Neural progenitor cell (in vitro differentiated cells): ENCODE results near the gene LYRM7.

Experiments used
- CTCF ChIP-seq: fragments of 200-600 bp; sonication (generic); IDR thresholded peaks from 2 replicates; pipeline ENCODE4 v1.5.1; 2017; ENCODE audit warnings: antibody characterized with exemption, mild to moderate bottlenecking
- EZH2 ChIP-seq: fragments of 200-600 bp; sonication (generic); IDR thresholded peaks from 2 replicates; pipeline ENCODE4 v1.6.1; 2017; ENCODE audit warnings: antibody characterized with exemption, mild to moderate bottlenecking, moderate library complexity
- EZH2phosphoT487 ChIP-seq: fragments of 200-600 bp; sonication (generic); IDR thresholded peaks from 2 replicates; pipeline ENCODE4 v1.6.1; 2017; ENCODE audit warnings: antibody characterized with exemption

GRCh38 chr5:131182839-131183238, 12.1 kb downstream of the LYRM7 start:
- TF ChIP-seq CTCF (no peak), EZH2phosphoT487 (no peak), EZH2 (no peak)
